GM18505 (cell line): ENCODE measurements around the gene SELENON.

Source experiments
- ATAC-seq: cut with Tn5 transposase; IDR thresholded peaks from one replicate; pipeline ENCODE4 v1.9.1; 2021; ENCODE audit not compliant: unreplicated experiment
- POLR2A ChIP-seq: IDR thresholded peaks from 4 replicates; pipeline ENCODE4 v1.6.1; 2011; ENCODE audit warnings: borderline replicate concordance; ENCODE audit not compliant: insufficient read depth, insufficient read length; ENCODE audit errors: extremely low read depth

SELENON gene

GRCh38 chr1:25813734-25814471 lies 13.9 kb downstream of the SELENON start:
- TF ChIP-seq POLR2A, result no peak
- no peak for ATAC-seq

GRCh38 chr1:25814549-25815087 lies 14.6 kb downstream of the SELENON start:
- ATAC-seq, result no peak
- no peak for TF ChIP-seq POLR2A

GRCh38 chr1:25815208-25816111 lies 15.5 kb downstream of the SELENON start:
- TF ChIP-seq POLR2A, result no peak
- ATAC-seq, result no peak

GRCh38 chr1:25816112-25816718 lies 16.2 kb downstream of the SELENON start:
- no peak for ATAC-seq
- TF ChIP-seq POLR2A, result no peak

- no peak for ATAC-seq
- TF ChIP-seq POLR2A, result no peak
Measured at GRCh38 chr1:25817840-25818501, 18.0 kb downstream of the SELENON start.

GRCh38 chr1:25818569-25818968 lies 18.6 kb downstream of the SELENON start:
- no peak for TF ChIP-seq POLR2A
- ATAC-seq, result no peak

GRCh38 chr1:25819491-25820246 lies 19.7 kb downstream of the SELENON start, which contains the start of gene MTFR1L:
Gene MTFR1L (plus strand): TSS chr1:25819954. CDS start chr1:25823105, 3,151 bp downstream.
- TF ChIP-seq POLR2A, result peak; percentile 87
- peak; percentile 85 for ATAC-seq

- peak; percentile 68 for TF ChIP-seq POLR2A
- peak; percentile 37 for ATAC-seq
Measured at GRCh38 chr1:25820247-25821111, 20.5 kb downstream of the SELENON start.

GRCh38 chr1:25821112-25821476 lies 21.1 kb downstream of the SELENON start:
- ATAC-seq, result no peak
- TF ChIP-seq POLR2A, result no peak

- TF ChIP-seq POLR2A, result no peak
- ATAC-seq, result no peak
Measured at GRCh38 chr1:25821630-25822091, 21.7 kb downstream of the SELENON start.

GRCh38 chr1:25825605-25826004 lies 25.6 kb downstream of the SELENON start:
- no peak for ATAC-seq
- no peak for TF ChIP-seq POLR2A
